GM12872 (cell line): ENCODE data around the gene C8A.

Experiments
- TF ChIP-seq, protein P1 (sequence below): IDR thresholded peaks from 3 replicates; pipeline ENCODE4 v1.5.1; 2011; ENCODE audit warnings: low read depth, mild to moderate bottlenecking, low read length, moderate library complexity; ENCODE audit not compliant: insufficient read depth

The C8A gene

DNA sequence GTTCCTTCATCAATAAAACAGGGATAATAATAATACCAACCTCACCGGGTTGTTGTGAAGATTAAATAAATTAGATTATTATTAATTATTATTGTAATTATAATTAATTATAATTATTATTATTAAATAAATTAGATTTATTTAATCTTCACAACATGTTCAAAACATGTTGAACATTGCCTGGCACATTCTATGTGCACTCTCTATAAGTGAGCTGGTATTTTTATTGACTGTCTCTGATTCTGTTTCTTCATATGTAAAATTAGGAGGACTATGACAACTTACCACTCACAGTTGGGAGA lies 112.1 kb downstream of the C8A start:
- TF ChIP-seq, protein P1, sequence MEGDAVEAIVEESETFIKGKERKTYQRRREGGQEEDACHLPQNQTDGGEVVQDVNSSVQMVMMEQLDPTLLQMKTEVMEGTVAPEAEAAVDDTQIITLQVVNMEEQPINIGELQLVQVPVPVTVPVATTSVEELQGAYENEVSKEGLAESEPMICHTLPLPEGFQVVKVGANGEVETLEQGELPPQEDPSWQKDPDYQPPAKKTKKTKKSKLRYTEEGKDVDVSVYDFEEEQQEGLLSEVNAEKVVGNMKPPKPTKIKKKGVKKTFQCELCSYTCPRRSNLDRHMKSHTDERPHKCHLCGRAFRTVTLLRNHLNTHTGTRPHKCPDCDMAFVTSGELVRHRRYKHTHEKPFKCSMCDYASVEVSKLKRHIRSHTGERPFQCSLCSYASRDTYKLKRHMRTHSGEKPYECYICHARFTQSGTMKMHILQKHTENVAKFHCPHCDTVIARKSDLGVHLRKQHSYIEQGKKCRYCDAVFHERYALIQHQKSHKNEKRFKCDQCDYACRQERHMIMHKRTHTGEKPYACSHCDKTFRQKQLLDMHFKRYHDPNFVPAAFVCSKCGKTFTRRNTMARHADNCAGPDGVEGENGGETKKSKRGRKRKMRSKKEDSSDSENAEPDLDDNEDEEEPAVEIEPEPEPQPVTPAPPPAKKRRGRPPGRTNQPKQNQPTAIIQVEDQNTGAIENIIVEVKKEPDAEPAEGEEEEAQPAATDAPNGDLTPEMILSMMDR: no peak

DNA sequence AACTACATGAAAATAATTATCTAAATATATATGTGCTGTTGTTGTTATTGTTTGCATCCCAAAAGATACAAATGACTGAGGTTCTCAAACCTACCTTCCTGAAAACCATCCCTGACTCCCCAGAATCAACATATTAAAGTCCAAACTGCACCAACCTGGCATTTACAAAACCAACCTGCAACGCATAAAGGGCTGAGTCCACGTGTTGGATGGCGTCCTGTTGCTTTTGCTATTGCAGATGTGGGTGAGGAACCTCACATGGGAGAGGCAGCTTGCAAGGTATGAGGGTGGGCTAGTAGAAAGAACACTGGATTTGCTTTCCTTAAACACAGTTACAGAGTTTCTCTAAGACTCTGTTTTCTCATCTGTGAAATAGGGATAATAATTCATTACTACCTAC lies 112.8 kb downstream of the C8A start:
- TF ChIP-seq, protein P1: no peak
